SK-N-SH treated with all-trans-retinoic acid at 6 μM for 48 hours (cell line): ENCODE measurements around the gene SEMA4D.

ENCODE experiments used
- CSDC2 ChIP-seq: fragments of 250-450 bp; sonication (Bioruptor Pico); IDR thresholded peaks from 2 replicates; pipeline ENCODE4 v1.5.0; 2020; ENCODE audit warnings: mild to moderate bottlenecking, moderate library complexity
- ISL1 ChIP-seq: fragments of 250-450 bp; sonication (Bioruptor Pico); IDR thresholded peaks from 2 replicates; pipeline ENCODE4 v2.1.2; 2022; ENCODE audit warnings: mild to moderate bottlenecking, moderate library complexity
- TCF4 ChIP-seq: fragments of 250-450 bp; sonication (Bioruptor Pico); IDR thresholded peaks from 2 replicates; pipeline ENCODE4 v1.8.0; 2021; ENCODE audit warnings: mild to moderate bottlenecking, moderate library complexity, borderline replicate concordance
- ZC3H10 ChIP-seq: fragments of 250-450 bp; sonication (Bioruptor Pico); IDR thresholded peaks from 2 replicates; pipeline ENCODE4 v1.5.1; 2021; ENCODE audit warnings: mild to moderate bottlenecking, moderate library complexity
- ZNF70 ChIP-seq: fragments of 450-650 bp; formaldehyde crosslinking; IDR thresholded peaks from 2 replicates; pipeline ENCODE4 v1.5.0; 2020; ENCODE audit warnings: mild to moderate bottlenecking, moderate library complexity
- TF ChIP-seq, protein P1 (sequence below): fragments of 250-450 bp; sonication (Bioruptor Pico); IDR thresholded peaks from 2 replicates; pipeline ENCODE4 v1.8.0; 2020; ENCODE audit warnings: mild to moderate bottlenecking, moderate library complexity, borderline replicate concordance
- TF ChIP-seq, protein P2 (sequence below): fragments of 250-450 bp; sonication (Bioruptor Pico); IDR thresholded peaks from 2 replicates; pipeline ENCODE4 v1.5.1; 2021; ENCODE audit warnings: mild to moderate bottlenecking, moderate library complexity
- TF ChIP-seq, protein P3 (sequence below): fragments of 250-450 bp; sonication (Bioruptor Pico); IDR thresholded peaks from 2 replicates; pipeline ENCODE4 v1.5.1; 2020; ENCODE audit warnings: low read depth, mild to moderate bottlenecking, moderate library complexity

DNA sequence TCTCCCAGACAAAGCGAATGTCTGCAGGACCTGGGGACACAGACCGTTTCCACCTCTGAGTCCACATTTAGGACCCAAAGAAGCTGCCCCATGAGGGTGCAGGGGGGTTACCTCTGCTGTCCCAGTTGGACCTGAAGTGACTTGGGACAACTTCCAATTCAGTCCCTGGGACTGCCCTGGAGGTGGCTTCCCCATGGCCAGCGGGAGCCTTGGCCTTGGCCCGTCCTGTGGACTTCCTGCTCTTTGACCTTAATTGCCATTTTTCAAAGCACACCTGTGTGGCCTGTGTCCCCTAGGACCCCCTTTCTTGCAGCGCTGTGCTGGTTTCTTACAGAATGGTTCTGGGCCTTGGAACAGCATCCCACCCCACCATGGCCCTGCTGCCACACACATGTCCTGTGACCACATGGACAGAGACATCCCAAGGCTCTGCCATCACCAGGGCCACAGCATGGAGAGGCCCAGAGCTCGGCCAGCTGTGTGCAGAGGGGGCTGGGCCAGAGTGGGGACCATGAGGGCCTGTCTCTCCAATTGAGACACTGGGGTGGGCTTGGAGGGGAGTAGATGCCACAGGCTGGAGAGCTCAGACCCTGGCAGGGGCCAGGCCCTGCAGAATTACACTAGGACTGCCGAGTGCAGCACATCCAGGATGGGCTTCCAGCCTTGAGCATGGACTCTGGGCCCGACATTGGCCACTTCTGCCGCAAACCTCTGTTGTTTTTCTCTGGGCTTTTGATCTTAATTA is 133.8 kb downstream of the SEMA4D start:
- no peak for TF ChIP-seq ZC3H10
- TF ChIP-seq ZNF70 = no peak
- TF ChIP-seq, protein P1, sequence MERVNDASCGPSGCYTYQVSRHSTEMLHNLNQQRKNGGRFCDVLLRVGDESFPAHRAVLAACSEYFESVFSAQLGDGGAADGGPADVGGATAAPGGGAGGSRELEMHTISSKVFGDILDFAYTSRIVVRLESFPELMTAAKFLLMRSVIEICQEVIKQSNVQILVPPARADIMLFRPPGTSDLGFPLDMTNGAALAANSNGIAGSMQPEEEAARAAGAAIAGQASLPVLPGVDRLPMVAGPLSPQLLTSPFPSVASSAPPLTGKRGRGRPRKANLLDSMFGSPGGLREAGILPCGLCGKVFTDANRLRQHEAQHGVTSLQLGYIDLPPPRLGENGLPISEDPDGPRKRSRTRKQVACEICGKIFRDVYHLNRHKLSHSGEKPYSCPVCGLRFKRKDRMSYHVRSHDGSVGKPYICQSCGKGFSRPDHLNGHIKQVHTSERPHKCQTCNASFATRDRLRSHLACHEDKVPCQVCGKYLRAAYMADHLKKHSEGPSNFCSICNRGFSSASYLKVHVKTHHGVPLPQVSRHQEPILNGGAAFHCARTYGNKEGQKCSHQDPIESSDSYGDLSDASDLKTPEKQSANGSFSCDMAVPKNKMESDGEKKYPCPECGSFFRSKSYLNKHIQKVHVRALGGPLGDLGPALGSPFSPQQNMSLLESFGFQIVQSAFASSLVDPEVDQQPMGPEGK = no peak
- TF ChIP-seq, protein P2, sequence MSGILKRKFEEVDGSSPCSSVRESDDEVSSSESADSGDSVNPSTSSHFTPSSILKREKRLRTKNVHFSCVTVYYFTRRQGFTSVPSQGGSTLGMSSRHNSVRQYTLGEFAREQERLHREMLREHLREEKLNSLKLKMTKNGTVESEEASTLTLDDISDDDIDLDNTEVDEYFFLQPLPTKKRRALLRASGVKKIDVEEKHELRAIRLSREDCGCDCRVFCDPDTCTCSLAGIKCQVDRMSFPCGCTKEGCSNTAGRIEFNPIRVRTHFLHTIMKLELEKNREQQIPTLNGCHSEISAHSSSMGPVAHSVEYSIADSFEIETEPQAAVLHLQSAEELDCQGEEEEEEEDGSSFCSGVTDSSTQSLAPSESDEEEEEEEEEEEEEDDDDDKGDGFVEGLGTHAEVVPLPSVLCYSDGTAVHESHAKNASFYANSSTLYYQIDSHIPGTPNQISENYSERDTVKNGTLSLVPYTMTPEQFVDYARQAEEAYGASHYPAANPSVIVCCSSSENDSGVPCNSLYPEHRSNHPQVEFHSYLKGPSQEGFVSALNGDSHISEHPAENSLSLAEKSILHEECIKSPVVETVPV = no peak
- TF ChIP-seq CSDC2 (CRISPR knock-in tag) = no peak
- no peak for TF ChIP-seq ISL1 (CRISPR knock-in tag)
- no peak for TF ChIP-seq TCF4 (CRISPR knock-in tag)
- TF ChIP-seq, protein P3, sequence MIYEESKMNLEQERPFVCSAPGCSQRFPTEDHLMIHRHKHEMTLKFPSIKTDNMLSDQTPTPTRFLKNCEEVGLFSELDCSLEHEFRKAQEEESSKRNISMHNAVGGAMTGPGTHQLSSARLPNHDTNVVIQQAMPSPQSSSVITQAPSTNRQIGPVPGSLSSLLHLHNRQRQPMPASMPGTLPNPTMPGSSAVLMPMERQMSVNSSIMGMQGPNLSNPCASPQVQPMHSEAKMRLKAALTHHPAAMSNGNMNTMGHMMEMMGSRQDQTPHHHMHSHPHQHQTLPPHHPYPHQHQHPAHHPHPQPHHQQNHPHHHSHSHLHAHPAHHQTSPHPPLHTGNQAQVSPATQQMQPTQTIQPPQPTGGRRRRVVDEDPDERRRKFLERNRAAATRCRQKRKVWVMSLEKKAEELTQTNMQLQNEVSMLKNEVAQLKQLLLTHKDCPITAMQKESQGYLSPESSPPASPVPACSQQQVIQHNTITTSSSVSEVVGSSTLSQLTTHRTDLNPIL = no peak
